DND-41 (cell line): ENCODE data around the gene ATP12A.
"Not testable (repeated sequence)": the region's sequence is repeated elsewhere in the genome, so short reads cannot be mapped to it uniquely, and the experiment has no call there.

Source experiments
- ATAC-seq: fragments of 200-7000 bp; cut with Tn5 transposase; 3 replicates; pipeline ENCODE4 v1.9.1; 2021; ENCODE audit warnings: low read depth; ENCODE audit not compliant: insufficient read depth
- DNase-seq: peaks from one replicate; pipeline ENCODE4 v3.0.0-alpha.2; 2020
- H2AFZ ChIP-seq: 2 replicates; pipeline ENCODE4 v1.6.0; 2012; ENCODE audit warnings: low read depth, low read length
- H3K27ac ChIP-seq: 2 replicates; pipeline ENCODE4 v1.5.1; 2012; ENCODE audit warnings: low read length, inconsistent platforms
- H3K27me3 ChIP-seq: fragments of 200-600 bp; sonication (generic); 2 replicates; pipeline ENCODE4 v1.6.0; 2012; ENCODE audit warnings: low read length, mild to moderate bottlenecking, inconsistent platforms; ENCODE audit not compliant: insufficient read depth, poor library complexity
- H3K36me3 ChIP-seq: 2 replicates; pipeline ENCODE4 v1.5.1; 2012; ENCODE audit warnings: low read length, inconsistent platforms; ENCODE audit not compliant: insufficient read depth
- H3K4me1 ChIP-seq: 2 replicates; pipeline ENCODE4 v1.5.1; 2012; ENCODE audit warnings: mild to moderate bottlenecking, low read length; ENCODE audit not compliant: insufficient read depth
- H3K4me2 ChIP-seq: 2 replicates; pipeline ENCODE4 v1.6.0; 2012; ENCODE audit warnings: mild to moderate bottlenecking, moderate library complexity, low read length, inconsistent platforms; ENCODE audit not compliant: insufficient read depth
- H3K4me3 ChIP-seq, 2 experiments: fragments of 200-600 bp in 1 of 2; shearing (Covaris generic) in 1 of 2; 2 replicates each; pipeline ENCODE4 v1.5.1; 2012 to 2016; ENCODE audit warnings: inconsistent platforms in 2 of 2, low read length in 2 of 2, mild to moderate bottlenecking in 2 of 2, low read depth in 1 of 2, moderate library complexity in 1 of 2
- H3K79me2 ChIP-seq: 2 replicates; pipeline ENCODE4 v1.6.0; 2012; ENCODE audit warnings: low read length, inconsistent platforms; ENCODE audit not compliant: insufficient read depth
- H3K9ac ChIP-seq: 2 replicates; pipeline ENCODE4 v1.6.0; 2012; ENCODE audit warnings: low read depth, mild to moderate bottlenecking, inconsistent platforms, low read length, moderate library complexity
- H3K9me3 ChIP-seq: 2 replicates; pipeline ENCODE4 v1.5.1; 2012; ENCODE audit warnings: low read length, moderate library complexity, mild to moderate bottlenecking, inconsistent platforms; ENCODE audit not compliant: insufficient read depth, severe bottlenecking
- H4K20me1 ChIP-seq: 2 replicates; pipeline ENCODE4 v1.6.0; 2012; ENCODE audit warnings: low read length; ENCODE audit not compliant: insufficient read depth
- CTCF ChIP-seq: IDR thresholded peaks from 2 replicates; pipeline ENCODE4 v1.5.1; 2012; ENCODE audit warnings: borderline replicate concordance, low read length, moderate library complexity, mild to moderate bottlenecking; ENCODE audit not compliant: poor library complexity, severe bottlenecking; ENCODE audit errors: extremely low read depth
- EZH2 ChIP-seq: IDR thresholded peaks from 3 replicates; pipeline ENCODE4 v1.6.1; 2012; ENCODE audit warnings: borderline replicate concordance, low read depth, mild to moderate bottlenecking, moderate library complexity, low read length, inconsistent platforms; ENCODE audit not compliant: severe bottlenecking

Gene ATP12A

GRCh38 chr13:24724714-24725113 lies 44.5 kb downstream of the ATP12A start:
- Histone ChIP-seq H3K27ac (no peak overlapping the region), H3K4me3 (no peak overlapping the region), H3K79me2 (no peaks in the 10 kb centered on the region), H4K20me1 (no peaks in the 10 kb centered on the region; the same call in 1 of the 2 replicates), H3K36me3 (no peaks in the 10 kb centered on the region), H3K9ac (no peak overlapping the region), H3K27me3 (peaks cover 11% of the 10 kb centered on the region), H3K9me3 (no peaks in the 10 kb centered on the region), H3K4me1 (no peaks in the 10 kb centered on the region), H2AFZ (no peak overlapping the region), H3K4me2 (no peak overlapping the region)
- TF ChIP-seq EZH2 = no peak
- no peak for TF ChIP-seq CTCF
- DNase-seq (no peak), ATAC-seq (no peak)

GRCh38 chr13:24725379-24725778 lies 45.2 kb downstream of the ATP12A start:
- no peaks in the 10 kb centered on the region; the same call in 1 of the 2 replicates for H4K20me1 ChIP-seq
- TF ChIP-seq EZH2 = no peak
- no peak for TF ChIP-seq CTCF
- H3K9me3 ChIP-seq = no peaks in the 10 kb centered on the region
- H3K36me3 ChIP-seq = no peaks in the 10 kb centered on the region
- DNase-seq = no peak
- no peak overlapping the region for H3K27ac ChIP-seq
- H2AFZ ChIP-seq = no peak overlapping the region
- H3K4me2 ChIP-seq = no peak overlapping the region
- H3K9ac ChIP-seq = no peak overlapping the region
- ATAC-seq = no peak
- H3K4me3 ChIP-seq = no peak overlapping the region
- no peaks in the 10 kb centered on the region for H3K4me1 ChIP-seq
- H3K79me2 ChIP-seq = no peaks in the 10 kb centered on the region
- H3K27me3 ChIP-seq = peaks cover 11% of the 10 kb centered on the region

GRCh38 chr13:24727731-24728601 lies 47.8 kb downstream of the ATP12A start:
- no peaks in the 10 kb centered on the region for H3K79me2 ChIP-seq
- ATAC-seq (peak; percentile 100), DNase-seq (peak; percentile 76)
- TF ChIP-seq EZH2 = no peak
- peak; percentile 78 for TF ChIP-seq CTCF
- no peak overlapping the region for H3K9ac ChIP-seq
- peaks cover 11% of the 10 kb centered on the region for H3K27me3 ChIP-seq
- H3K27ac ChIP-seq = no peak overlapping the region
- no peak overlapping the region for H3K4me3 ChIP-seq
- H2AFZ ChIP-seq = no peak overlapping the region
- H3K9me3 ChIP-seq = no peaks in the 10 kb centered on the region
- no peaks in the 10 kb centered on the region for H3K4me1 ChIP-seq
- H3K4me2 ChIP-seq = no peak overlapping the region
- H4K20me1 ChIP-seq = no peaks in the 10 kb centered on the region; the same call in 1 of the 2 replicates
- no peaks in the 10 kb centered on the region for H3K36me3 ChIP-seq

- DNase-seq, ATAC-seq, H3K4me2 ChIP-seq: not testable (repeated sequence)
Measured at GRCh38 chr13:24730873-24731567, 50.8 kb downstream of the ATP12A start.

More at GRCh38 chr13:24730873-24731567, 50.8 kb downstream of the ATP12A start:
- H3K27me3 ChIP-seq, H2AFZ ChIP-seq, H3K4me1 ChIP-seq, H3K27ac ChIP-seq, H4K20me1 ChIP-seq, H3K36me3 ChIP-seq, H3K4me3 ChIP-seq, H3K9me3 ChIP-seq, H3K9ac ChIP-seq, H3K79me2 ChIP-seq: not testable (repeated sequence)
